ENCODE data around the gene SLC38A7. TPM values are rescaled to one million over a fixed set of nuclear protein-coding genes. Genes with fewer than 3 reads are reported as not detected.
A peak's percentile ranks its signal among the peaks of the same experiment; 100 is the strongest.

SLC38A7 gene
- total RNA-seq, 4 donors from 2014 or later, result 3.3 to 20.7 (median 10.2) TPM

GRCh38 chr16:58685084-58685449 lies 497 bp upstream of the SLC38A7 start:
- TF ChIP-seq POLR2A (IDR thresholded peaks at IDR 0.05), result no peak
- no peak for TF ChIP-seq CTCF (IDR thresholded peaks at IDR 0.05)
- H3K4me3 ChIP-seq (ENCODE audit: low read depth, poor library complexity, severe bottlenecking), result no peak overlapping the region
- DNase-seq (ENCODE audit: low spot score in 2 of 2), result no peak
- WGBS, 2 donors, result 81 to 84% methylated on average over 6 of the region's 6 CpGs
- intact Hi-C loops (cut with DNase I; ENCODE audit: low total_unique reads), result no loop called here

GRCh38 chr16:58684001-58684353 lies 593 bp downstream of the SLC38A7 start:
- intact Hi-C loops (cut with DNase I; ENCODE audit: low total_unique reads), result no loop called here
- DNase-seq (ENCODE audit: low spot score in 2 of 2), result no peak
- TF ChIP-seq POLR2A (IDR thresholded peaks at IDR 0.05), result no peak
- no peak for TF ChIP-seq CTCF (IDR thresholded peaks at IDR 0.05)
- H3K4me3 ChIP-seq (ENCODE audit: low read depth, poor library complexity, severe bottlenecking), result peak overlapping the region; percentile 57
- 14 to 17% methylated on average over 3 of the region's 3 CpGs for WGBS, 2 donors

- 92 to 94% methylated on average over 9 to 12 of the region's 16 CpGs for WGBS, 2 donors
- no peak for DNase-seq (ENCODE audit: low spot score in 2 of 2)
- H3K4me3 ChIP-seq (ENCODE audit: low read depth, poor library complexity, severe bottlenecking), result no peak overlapping the region
- TF ChIP-seq POLR2A (IDR thresholded peaks at IDR 0.05) (no peak), CTCF (IDR thresholded peaks at IDR 0.05) (no peak)
- intact Hi-C loops (cut with DNase I; ENCODE audit: low total_unique reads), result no loop called here
Observed at GRCh38 chr16:58679763-58680162, 4.8 kb downstream of the SLC38A7 start.

GRCh38 chr16:58678716-58679115 lies 5.9 kb downstream of the SLC38A7 start:
- intact Hi-C loops (cut with DNase I; ENCODE audit: low total_unique reads), result no loop called here
- H3K4me3 ChIP-seq (ENCODE audit: low read depth, poor library complexity, severe bottlenecking), result no peak overlapping the region
- WGBS, 2 donors, result 55 to 65% methylated on average over 3 of the region's 3 CpGs
- DNase-seq (ENCODE audit: low spot score in 2 of 2), result no peak
- no peak for TF ChIP-seq POLR2A (IDR thresholded peaks at IDR 0.05)
- TF ChIP-seq CTCF (IDR thresholded peaks at IDR 0.05), result no peak

- intact Hi-C loops (cut with DNase I; ENCODE audit: low total_unique reads), result no loop called here
- WGBS, 2 donors, result 89 to 98% methylated on average over 4 of the region's 4 CpGs
- TF ChIP-seq POLR2A (IDR thresholded peaks at IDR 0.05), result no peak
- no peak for TF ChIP-seq CTCF (IDR thresholded peaks at IDR 0.05)
Observed at GRCh38 chr16:58678269-58678668, 6.3 kb downstream of the SLC38A7 start.

GRCh38 chr16:58670946-58671583 lies 13.5 kb downstream of the SLC38A7 start:
- intact Hi-C loops (cut with DNase I; ENCODE audit: low total_unique reads), result no loop called here
- TF ChIP-seq POLR2A (IDR thresholded peaks at IDR 0.05) (no peak), CTCF (IDR thresholded peaks at IDR 0.05) (no peak)
- H3K4me3 ChIP-seq (ENCODE audit: low read depth, poor library complexity, severe bottlenecking), result no peak overlapping the region
- no peak for DNase-seq (ENCODE audit: low spot score in 2 of 2)
- WGBS, 2 donors, result 96 to 97% methylated on average over 7 to 18 of the region's 18 CpGs

More at GRCh38 chr16:58678269-58678668, 6.3 kb downstream of the SLC38A7 start:
- DNase-seq (ENCODE audit: low spot score in 2 of 2), result no peak
- H3K4me3 ChIP-seq (ENCODE audit: low read depth, poor library complexity, severe bottlenecking), result no peak overlapping the region
